C4-2B (cell line): Measurements from ENCODE around the gene CTRL.

ENCODE experiments used
- CTCF ChIP-seq: fragments of 450-650 bp; conservative IDR thresholded peaks from 2 replicates; pipeline ENCODE4 v1.5.1; 2017; ENCODE audit warnings: mild to moderate bottlenecking
- ZFX ChIP-seq: fragments of 450-650 bp; IDR thresholded peaks from 2 replicates; pipeline ENCODE4 v1.6.1; 2017

- TF ChIP-seq CTCF = no peak
- TF ChIP-seq ZFX = no peak
These were observed 46.0 kb upstream of the CTRL start for GRCh38 chr16:67977469-67978227.
